ENCODE data around the gene G0S2. TPM values are rescaled to one million over a fixed set of nuclear protein-coding genes. Genes with fewer than 3 reads are reported as not detected.

The G0S2 gene
- total and polyA plus RNA-seq, 2 of the 8 experiments (the other 6 are each of a cell fraction or from before 2014, with no cell fraction given): 1.0 to 1.7 TPM

GRCh38 chr1:209653915-209654351, 21.3 kb upstream of the G0S2 start (continued):
- TF ChIP-seq RXRA (IDR thresholded peaks at IDR 0.05; ENCODE audit: insufficient read depth, low read depth, low read length): no peak
- TF ChIP-seq KDM1A (IDR thresholded peaks at IDR 0.05; ENCODE audit: borderline replicate concordance, low read length): no peak
- no peak for TF ChIP-seq SP1 (IDR thresholded peaks at IDR 0.05; ENCODE audit: low read depth, low read length)
- no peak for TF ChIP-seq CHD7 (IDR thresholded peaks at IDR 0.05; ENCODE audit: insufficient replicate concordance, low read length)
- TF ChIP-seq NRF1 (IDR thresholded peaks at IDR 0.05; ENCODE audit: low read depth, low read length): no peak
- no peak for TF ChIP-seq SAP30 (IDR thresholded peaks at IDR 0.05; ENCODE audit: insufficient read depth, insufficient replicate concordance, low read length)
- no peak for TF ChIP-seq RBBP5 (IDR thresholded peaks at IDR 0.05; ENCODE audit: borderline replicate concordance, low read depth, low read length)
- TF ChIP-seq GABPA (IDR thresholded peaks at IDR 0.05; ENCODE audit: borderline replicate concordance, insufficient read depth, low read length): no peak
- no peak for TF ChIP-seq TCF12 (IDR thresholded peaks at IDR 0.05; ENCODE audit: low read depth, low read length)

Measured in H1 (cell line).